ENCODE results near the gene IGF1R.

- TF ChIP-seq CTCF (conservative IDR thresholded peaks at IDR 0.05; ENCODE audit: low read depth, low read length) (no peak), EZH2phosphoT487 (IDR thresholded peaks at IDR 0.05; ENCODE audit: borderline replicate concordance, low read length) (no peak), EZH2 (IDR thresholded peaks at IDR 0.05; ENCODE audit: low read length, unreplicated experiment) (no peak)
Measured at GRCh38 chr15:98924401-98925049, 276.2 kb downstream of the IGF1R start.
